Measurements from ENCODE around the gene TMEM72. TPM values are rescaled to one million over a fixed set of nuclear protein-coding genes. Genes with fewer than 3 reads are reported as not detected.
A peak's percentile ranks its signal among the peaks of the same experiment; 100 is the strongest.

Gene TMEM72
- total RNA-seq, 1 donor from 2014 or later, result not detected

DNA sequence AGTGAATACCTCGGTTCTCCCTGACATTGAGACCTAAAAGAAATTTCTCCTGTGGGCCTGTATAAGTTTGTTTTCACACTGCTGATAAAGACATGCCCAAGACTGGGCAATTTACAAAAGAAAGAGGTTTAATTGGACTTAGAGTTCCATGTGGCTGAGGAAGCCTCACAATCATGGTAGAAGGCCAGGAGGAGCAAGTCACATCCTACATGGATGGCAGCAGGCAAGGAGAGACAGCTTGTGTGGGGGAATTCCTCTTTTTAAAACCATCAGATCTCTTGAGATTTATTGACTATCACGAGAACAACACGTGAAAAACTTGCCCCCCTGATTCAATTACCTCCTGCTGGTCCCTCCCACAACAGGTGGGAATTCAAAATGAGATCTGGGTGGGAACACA lies 6.7 kb downstream of the TMEM72 start:
- TF ChIP-seq POLR2AphosphoS5 (IDR thresholded peaks at IDR 0.05; ENCODE audit: insufficient read depth in 1 of 2, low read depth in 1 of 2), result no peak
- H3K4me1 ChIP-seq, result no peaks in the 10 kb centered on the region
- intact Hi-C loops (cut with DNase I), result no loop called here
- H3K9me3 ChIP-seq, result no peaks in the 10 kb centered on the region
- no peaks in the 10 kb centered on the region for H3K27me3 ChIP-seq
- DNase-seq (ENCODE audit: extremely low spot score in 2 of 2), result no peak
- no peaks in the 10 kb centered on the region for H3K36me3 ChIP-seq
- H3K4me3 ChIP-seq, result no peak overlapping the region
- no peak overlapping the region for H3K27ac ChIP-seq

DNA sequence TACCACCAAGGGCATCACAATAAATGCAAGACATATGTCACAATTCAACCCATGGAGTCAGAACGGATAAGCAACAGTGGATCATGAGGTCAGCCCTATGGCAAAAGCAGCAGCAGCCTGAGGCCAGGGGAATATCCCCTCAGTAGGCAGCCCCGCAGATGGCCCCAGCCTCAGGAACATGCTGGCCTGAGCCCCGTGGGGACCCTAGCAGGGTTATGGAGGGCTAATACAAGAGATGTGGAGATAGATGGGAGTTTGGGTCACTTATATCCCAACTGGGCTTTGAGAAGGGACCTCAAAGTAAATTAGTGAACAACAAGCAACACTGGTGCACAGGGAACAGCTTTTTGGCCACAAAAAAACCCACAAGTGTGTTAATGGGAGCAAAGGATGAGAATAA lies 9.1 kb downstream of the TMEM72 start:
- no peaks in the 10 kb centered on the region for H3K27me3 ChIP-seq
- H3K4me3 ChIP-seq, result no peak overlapping the region
- TF ChIP-seq, protein P1, sequence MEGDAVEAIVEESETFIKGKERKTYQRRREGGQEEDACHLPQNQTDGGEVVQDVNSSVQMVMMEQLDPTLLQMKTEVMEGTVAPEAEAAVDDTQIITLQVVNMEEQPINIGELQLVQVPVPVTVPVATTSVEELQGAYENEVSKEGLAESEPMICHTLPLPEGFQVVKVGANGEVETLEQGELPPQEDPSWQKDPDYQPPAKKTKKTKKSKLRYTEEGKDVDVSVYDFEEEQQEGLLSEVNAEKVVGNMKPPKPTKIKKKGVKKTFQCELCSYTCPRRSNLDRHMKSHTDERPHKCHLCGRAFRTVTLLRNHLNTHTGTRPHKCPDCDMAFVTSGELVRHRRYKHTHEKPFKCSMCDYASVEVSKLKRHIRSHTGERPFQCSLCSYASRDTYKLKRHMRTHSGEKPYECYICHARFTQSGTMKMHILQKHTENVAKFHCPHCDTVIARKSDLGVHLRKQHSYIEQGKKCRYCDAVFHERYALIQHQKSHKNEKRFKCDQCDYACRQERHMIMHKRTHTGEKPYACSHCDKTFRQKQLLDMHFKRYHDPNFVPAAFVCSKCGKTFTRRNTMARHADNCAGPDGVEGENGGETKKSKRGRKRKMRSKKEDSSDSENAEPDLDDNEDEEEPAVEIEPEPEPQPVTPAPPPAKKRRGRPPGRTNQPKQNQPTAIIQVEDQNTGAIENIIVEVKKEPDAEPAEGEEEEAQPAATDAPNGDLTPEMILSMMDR (IDR thresholded peaks at IDR 0.05), result no peak
- no peak for TF ChIP-seq POLR2AphosphoS5 (IDR thresholded peaks at IDR 0.05; ENCODE audit: insufficient read depth in 1 of 2, low read depth in 1 of 2)
- no peak for TF ChIP-seq POLR2A (IDR thresholded peaks at IDR 0.05)
- intact Hi-C loops (cut with DNase I), result no loop called here
- H3K9me3 ChIP-seq, result no peaks in the 10 kb centered on the region
- no peaks in the 10 kb centered on the region for H3K36me3 ChIP-seq
- no peaks in the 10 kb centered on the region for H3K4me1 ChIP-seq
- peak in 1 of 2 donors; percentile 61 for DNase-seq (ENCODE audit: extremely low spot score in 2 of 2)
- H3K27ac ChIP-seq, result no peak overlapping the region

DNA sequence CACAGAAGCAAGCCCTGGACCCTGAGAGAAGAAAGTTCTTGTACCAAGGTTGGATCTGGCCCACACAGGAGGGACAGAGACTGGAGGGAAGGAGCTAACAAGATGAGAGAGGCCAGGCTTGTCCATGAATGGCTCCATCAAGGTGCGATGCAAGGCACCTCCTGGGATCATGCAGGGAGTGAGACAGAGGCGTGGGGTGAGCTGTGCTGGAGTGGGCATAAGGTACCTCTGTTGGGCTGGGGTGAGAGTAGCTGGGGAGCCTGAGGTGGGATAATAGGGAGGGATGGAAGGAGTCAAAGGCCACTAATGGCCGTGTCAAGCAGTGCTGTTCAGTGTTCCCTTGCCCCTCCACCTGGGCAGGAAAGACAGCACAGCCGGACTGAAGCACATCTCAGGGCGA lies 9.9 kb downstream of the TMEM72 start:
- Histone ChIP-seq H3K36me3 (no peaks in the 10 kb centered on the region), H3K9me3 (no peaks in the 10 kb centered on the region), H3K4me1 (no peaks in the 10 kb centered on the region), H3K27ac (no peak overlapping the region), H3K4me3 (no peak overlapping the region), H3K27me3 (no peaks in the 10 kb centered on the region)
- intact Hi-C loops (cut with DNase I), result no loop called here
- DNase-seq (ENCODE audit: extremely low spot score in 2 of 2), result peak in 1 of 2 donors; percentile 49
- no peak for TF ChIP-seq POLR2A (IDR thresholded peaks at IDR 0.05)
- TF ChIP-seq, protein P1 (IDR thresholded peaks at IDR 0.05), result no peak

DNA sequence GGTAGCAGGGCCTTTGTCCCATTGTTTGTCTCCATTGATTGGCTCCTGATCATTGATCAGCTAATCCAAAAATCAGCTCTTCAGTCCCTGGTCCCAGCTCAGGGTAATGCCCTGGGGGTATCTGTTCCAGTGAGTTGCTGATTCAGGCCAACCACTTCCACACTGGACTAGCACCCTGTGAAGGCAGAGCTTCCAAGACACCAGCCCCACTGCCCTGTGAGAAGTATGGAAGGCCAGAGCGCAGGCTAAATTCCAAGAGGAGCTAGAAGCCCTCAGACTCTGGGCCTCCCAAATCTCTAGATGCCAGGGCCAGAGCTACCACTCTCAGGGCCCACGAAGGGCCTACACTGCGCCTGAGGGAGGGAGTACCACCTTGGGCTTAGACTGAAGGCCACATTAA lies 10.4 kb downstream of the TMEM72 start:
- Histone ChIP-seq H3K4me3 (no peak overlapping the region), H3K27me3 (no peaks in the 10 kb centered on the region), H3K4me1 (no peaks in the 10 kb centered on the region), H3K9me3 (no peaks in the 10 kb centered on the region), H3K36me3 (no peaks in the 10 kb centered on the region), H3K27ac (no peak overlapping the region)
- intact Hi-C loops (cut with DNase I), result no loop called here
- peak in 1 of 2 donors; percentile 16 for DNase-seq (ENCODE audit: extremely low spot score in 2 of 2)
- TF ChIP-seq POLR2A (IDR thresholded peaks at IDR 0.05), result no peak
- no peak for TF ChIP-seq POLR2AphosphoS5 (IDR thresholded peaks at IDR 0.05; ENCODE audit: insufficient read depth in 1 of 2, low read depth in 1 of 2)
- TF ChIP-seq, protein P1 (IDR thresholded peaks at IDR 0.05), result no peak

DNA sequence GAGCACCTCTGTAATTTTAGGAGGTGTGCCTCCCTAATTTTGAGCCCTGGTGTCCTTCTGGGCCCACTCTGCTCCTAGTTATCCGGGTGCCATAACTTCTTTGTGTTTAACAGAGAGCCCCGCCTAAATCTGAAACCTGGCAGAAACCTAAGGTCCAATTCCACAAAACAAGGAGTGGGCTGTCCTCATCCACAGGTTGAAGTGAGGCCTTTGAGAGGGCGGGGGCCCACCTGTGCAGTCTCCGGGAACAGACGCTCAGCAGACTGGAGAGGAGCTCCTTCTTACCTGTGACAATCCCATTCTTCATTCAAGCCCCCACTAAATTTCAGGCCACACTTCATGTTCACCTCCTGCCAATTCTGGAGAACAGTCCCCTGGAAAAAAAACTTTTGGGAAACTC lies 10.9 kb downstream of the TMEM72 start:
- Histone ChIP-seq H3K4me3 (no peak overlapping the region), H3K27me3 (no peaks in the 10 kb centered on the region), H3K4me1 (no peaks in the 10 kb centered on the region), H3K36me3 (no peaks in the 10 kb centered on the region), H3K27ac (no peak overlapping the region), H3K9me3 (no peaks in the 10 kb centered on the region)
- peak in 1 of 2 donors; percentile 74 for DNase-seq (ENCODE audit: extremely low spot score in 2 of 2)
- intact Hi-C loops (cut with DNase I), result no loop called here
- TF ChIP-seq, protein P1 (IDR thresholded peaks at IDR 0.05), result no peak
- no peak for TF ChIP-seq POLR2AphosphoS5 (IDR thresholded peaks at IDR 0.05; ENCODE audit: insufficient read depth in 1 of 2, low read depth in 1 of 2)
- TF ChIP-seq POLR2A (IDR thresholded peaks at IDR 0.05), result no peak

All from vagina (tissue), 2 donors.